GM12878 (cell line): ENCODE results near the gene RIMBP2. TPM values are rescaled to one million over a fixed set of nuclear protein-coding genes. Genes with fewer than 3 reads are reported as not detected.

ENCODE experiments used
- ATAC-seq: fragments of 200-7000 bp; cut with Tn5 transposase; 3 replicates; pipeline ENCODE4 v1.9.1; 2020; ENCODE audit warnings: mild to moderate bottlenecking, moderate library complexity
- BruUV-seq: library from RNA; stranded (reverse); fragments of 400-500 nt; replicated peaks from 2 replicates; lab custom pipeline; 2021; lab: Mats Ljungman, UMichigan
- CTCF ChIA-PET: fragments of 300-600 bp; sonication (Branson Sonifier 250); formaldehyde crosslinking; extraction: SDS; loops from one replicate; lab custom pipeline; 2021; ENCODE audit warnings: inconsistent platforms; lab: Yijun Ruan, JAX
- POLR2A ChIA-PET: fragments of 350-600 bp; formaldehyde crosslinking; extraction: SDS; loops from one replicate; lab custom pipeline; 2021; ENCODE audit warnings: inconsistent platforms; lab: Charles Lee
- RAD21 ChIA-PET: fragments of 300-600 bp; sonication (Branson Sonifier 250); formaldehyde crosslinking; loops from one replicate; lab custom pipeline; 2023; ENCODE audit warnings: antibody characterized with exemption; ENCODE audit not compliant: unreplicated experiment; lab: Charles Lee
- SMC1A ChIA-PET: fragments of 300-600 bp; sonication (Branson Sonifier 250); formaldehyde crosslinking; loops from one replicate; lab custom pipeline; 2023; ENCODE audit not compliant: unreplicated experiment, uncharacterized antibody; lab: Charles Lee
- DNase-seq: peaks from one replicate; pipeline ENCODE4 v3.0.0-alpha.2; 2011; ENCODE audit warnings: low read depth, low spot score
- FAIRE-seq: peaks from 3 replicates; lab custom pipeline; 2011; peaks lifted over from hg19 to GRCh38; lab: Jason Lieb, UNC
- H2AFZ ChIP-seq: 2 replicates; pipeline ENCODE4 v1.6.0; 2011; ENCODE audit warnings: low read depth, low read length, control low read depth; ENCODE audit not compliant: control insufficient read depth
- H3K27ac ChIP-seq: 2 replicates; pipeline ENCODE4 v1.5.1; 2011; ENCODE audit warnings: control low read depth; ENCODE audit not compliant: control insufficient read depth, insufficient read depth
- H3K27me3 ChIP-seq, 2 experiments: replicated peaks in 1 of 2; 2 replicates each; pipeline versions ENCODE4 v1.6.0 to v1.6.1; 2011; ENCODE audit warnings: low read length in 1 of 2; ENCODE audit not compliant: control insufficient read depth in 2 of 2, insufficient read depth in 2 of 2
- H3K36me3 ChIP-seq, 2 experiments: 2 replicates each; pipeline ENCODE4 v1.5.1; 2011; ENCODE audit warnings: low read length in 1 of 2; ENCODE audit not compliant: control insufficient read depth in 2 of 2, insufficient read depth in 2 of 2
- H3K4me1 ChIP-seq: 2 replicates; pipeline ENCODE4 v1.6.1; 2011; ENCODE audit warnings: mild to moderate bottlenecking, low read length, moderate library complexity, mixed read lengths; ENCODE audit not compliant: control insufficient read depth, insufficient read depth
- H3K4me2 ChIP-seq: 2 replicates; pipeline ENCODE4 v1.6.0; 2011; ENCODE audit warnings: control low read depth; ENCODE audit not compliant: control insufficient read depth, insufficient read depth
- H3K4me3 ChIP-seq: fragments of 200-600 bp; sonication (generic); 2 replicates; pipeline ENCODE4 v1.5.1; 2016
- H3K79me2 ChIP-seq: 2 replicates; pipeline ENCODE4 v1.6.0; 2011; ENCODE audit warnings: low read length; ENCODE audit not compliant: control insufficient read depth, insufficient read depth
- H3K9ac ChIP-seq: 2 replicates; pipeline ENCODE4 v1.8.0; 2011; ENCODE audit warnings: low read length, control low read depth, mixed read lengths; ENCODE audit not compliant: control insufficient read depth, insufficient read depth
- H3K9me3 ChIP-seq: replicated peaks from 3 replicates; pipeline ENCODE4 v1.5.1; 2011; ENCODE audit warnings: mild to moderate bottlenecking, low read length; ENCODE audit not compliant: control insufficient read depth, insufficient read depth
- H4K20me1 ChIP-seq: 2 replicates; pipeline ENCODE4 v1.6.0; 2011; ENCODE audit not compliant: control insufficient read depth, insufficient read depth
- CBX5 ChIP-seq: sonication (generic); IDR thresholded peaks from 2 replicates; pipeline ENCODE4 v1.6.1; 2016; ENCODE audit warnings: low read depth, moderate library complexity, mild to moderate bottlenecking, inconsistent platforms
- CHD2 ChIP-seq: IDR thresholded peaks from 2 replicates; pipeline ENCODE4 v1.6.1; 2011; ENCODE audit warnings: low read depth, low read length, improper control_type of control experiment, borderline replicate concordance
- CREM ChIP-seq: IDR thresholded peaks from 2 replicates; pipeline ENCODE4 v1.6.1; 2014; ENCODE audit warnings: antibody characterized with exemption, low read depth
- EGR1 ChIP-seq, 2 experiments: IDR thresholded peaks; 1 replicate in 1 of 2; 2 replicates in 1 of 2; pipeline ENCODE4 v1.6.1; 2011 to 2012; ENCODE audit warnings: low read depth in 2 of 2, low read length in 2 of 2, borderline replicate concordance in 1 of 2, mild to moderate bottlenecking in 1 of 2, moderate library complexity in 1 of 2
- FOS ChIP-seq: IDR thresholded peaks from 3 replicates; pipeline ENCODE4 v1.6.1; 2011; ENCODE audit warnings: borderline replicate concordance; ENCODE audit not compliant: insufficient read length; ENCODE audit errors: extremely low read depth
- REST ChIP-seq: IDR thresholded peaks from 2 replicates; pipeline ENCODE4 v1.6.1; 2012; ENCODE audit warnings: mild to moderate bottlenecking, low read depth, low read length
- RUNX3 ChIP-seq: IDR thresholded peaks from 2 replicates; pipeline ENCODE4 v1.6.1; 2012; ENCODE audit warnings: low read length, inconsistent platforms
- SREBF1 ChIP-seq: IDR thresholded peaks from 2 replicates; pipeline ENCODE4 v1.6.1; 2012; ENCODE audit warnings: mild to moderate bottlenecking, low read length
- SUPT20H ChIP-seq: IDR thresholded peaks from 2 replicates; pipeline ENCODE4 v1.6.1; 2011; ENCODE audit warnings: low read depth, mild to moderate bottlenecking, low read length, moderate library complexity, borderline replicate concordance; ENCODE audit not compliant: control insufficient read depth
- TARDBP ChIP-seq: IDR thresholded peaks from 2 replicates; pipeline ENCODE4 v1.6.1; 2016; ENCODE audit warnings: borderline replicate concordance
- TBL1XR1 ChIP-seq: IDR thresholded peaks from 2 replicates; pipeline ENCODE4 v1.6.1; 2012; ENCODE audit warnings: low read depth, low read length, improper control_type of control experiment
- WRNIP1 ChIP-seq: IDR thresholded peaks from 2 replicates; pipeline ENCODE4 v1.6.1; 2011; ENCODE audit warnings: low read depth, low read length, improper control_type of control experiment, borderline replicate concordance
- ZNF384 ChIP-seq: IDR thresholded peaks from 2 replicates; pipeline ENCODE4 v1.6.1; 2012; ENCODE audit warnings: low read depth, mild to moderate bottlenecking, low read length, improper control_type of control experiment, borderline replicate concordance
- whole genome bisulfite sequencing: methylation state at CpG from one replicate; pipeline ENCODE4 v1.1.6; 2016; ENCODE audit warnings: low lambda C conversion rate; ENCODE audit not compliant: insufficient replicate concordance, insufficient coverage; ENCODE audit errors: missing lambda C conversion rate; 5-methylcytosine and 5-hydroxymethylcytosine counted together
- in situ Hi-C: fragments of 300-500 bp; cut with MboI; formaldehyde crosslinking; loops from 9 replicates; pipeline ENCODE4 v1.14.3; 2018; ENCODE audit warnings: mixed read lengths
- intact Hi-C: fragments of 100-400 bp; cut with micrococcal nuclease; formaldehyde crosslinking; loops from one replicate; pipeline ENCODE4 v1.14.2; 2022; ENCODE audit not compliant: unreplicated experiment
- polyA plus RNA-seq, 11 experiments: library from polyadenylated mRNA; depleted of rRNA in 4 of 11; unstranded in 6 of 11; stranded (reverse) in 5 of 11; fragments of >200 nt; fragmentation: Nextera tagmentation in 4 of 11; fragmentation: Illumina TruSeq in 1 of 11; extraction: Ambion mirVana in 4 of 11; extraction: Trizol in 1 of 11; gene quantifications; 1 replicate in 1 of 11; 2 replicates in 10 of 11; pipeline versions ENCODE4 v1.2.1 to v1.2.3, GENCODE V29; 2011 to 2016; ENCODE audit warnings: inconsistent platforms in 2 of 11, missing spikeins in 2 of 11, low read depth in 1 of 11
- total RNA-seq, 4 experiments: library from RNA; depleted of rRNA in 3 of 4; stranded (reverse); fragments of >200 nt in 3 of 4; fragmentation: Illumina TruSeq in 1 of 4; extraction: Trizol in 1 of 4; gene quantifications; 2 replicates each; pipeline versions ENCODE4 v1.2.1 to v1.2.3, GENCODE V29; 2013 to 2021
- TF ChIP-seq, protein P1 (sequence below): fragments of 450-650 bp; IDR thresholded peaks from 2 replicates; pipeline ENCODE4 v1.6.1; 2017; ENCODE audit warnings: mild to moderate bottlenecking, moderate library complexity
- TF ChIP-seq, protein P2 (sequence below): fragments of 450-650 bp; IDR thresholded peaks from 2 replicates; pipeline ENCODE4 v1.6.1; 2017; ENCODE audit warnings: low read depth, mild to moderate bottlenecking, moderate library complexity

RIMBP2 gene
- total and polyA plus RNA-seq, 10 of the 15 experiments (the other 5 are each of a cell fraction or from before 2014, with no cell fraction given): 0.04 to 2.9 (median 0.07) TPM; not detected in 1

GRCh38 chr12:130650131-130650530, 66.0 kb downstream of the RIMBP2 start:
- ChIA-PET RAD21 (no interaction called here), CTCF (no interaction called here), SMC1A (no interaction called here), POLR2A (no interaction called here)
- H2AFZ ChIP-seq: no peak overlapping the region
- no peak for DNase-seq
- H3K79me2 ChIP-seq: no peaks in the 10 kb centered on the region
- H3K27me3 ChIP-seq: no peaks in the 10 kb centered on the region
- FAIRE-seq: no peak
- H3K4me3 ChIP-seq: no peak overlapping the region
- no peak overlapping the region for H3K27ac ChIP-seq
- no peaks in the 10 kb centered on the region for H3K4me1 ChIP-seq
- no peaks in the 10 kb centered on the region for H4K20me1 ChIP-seq
- ATAC-seq: no peak
- no TSS peak for BruUV-seq
- intact Hi-C loops (no loop called here), in situ Hi-C loops (no loop called here)
- TF ChIP-seq, protein P1, sequence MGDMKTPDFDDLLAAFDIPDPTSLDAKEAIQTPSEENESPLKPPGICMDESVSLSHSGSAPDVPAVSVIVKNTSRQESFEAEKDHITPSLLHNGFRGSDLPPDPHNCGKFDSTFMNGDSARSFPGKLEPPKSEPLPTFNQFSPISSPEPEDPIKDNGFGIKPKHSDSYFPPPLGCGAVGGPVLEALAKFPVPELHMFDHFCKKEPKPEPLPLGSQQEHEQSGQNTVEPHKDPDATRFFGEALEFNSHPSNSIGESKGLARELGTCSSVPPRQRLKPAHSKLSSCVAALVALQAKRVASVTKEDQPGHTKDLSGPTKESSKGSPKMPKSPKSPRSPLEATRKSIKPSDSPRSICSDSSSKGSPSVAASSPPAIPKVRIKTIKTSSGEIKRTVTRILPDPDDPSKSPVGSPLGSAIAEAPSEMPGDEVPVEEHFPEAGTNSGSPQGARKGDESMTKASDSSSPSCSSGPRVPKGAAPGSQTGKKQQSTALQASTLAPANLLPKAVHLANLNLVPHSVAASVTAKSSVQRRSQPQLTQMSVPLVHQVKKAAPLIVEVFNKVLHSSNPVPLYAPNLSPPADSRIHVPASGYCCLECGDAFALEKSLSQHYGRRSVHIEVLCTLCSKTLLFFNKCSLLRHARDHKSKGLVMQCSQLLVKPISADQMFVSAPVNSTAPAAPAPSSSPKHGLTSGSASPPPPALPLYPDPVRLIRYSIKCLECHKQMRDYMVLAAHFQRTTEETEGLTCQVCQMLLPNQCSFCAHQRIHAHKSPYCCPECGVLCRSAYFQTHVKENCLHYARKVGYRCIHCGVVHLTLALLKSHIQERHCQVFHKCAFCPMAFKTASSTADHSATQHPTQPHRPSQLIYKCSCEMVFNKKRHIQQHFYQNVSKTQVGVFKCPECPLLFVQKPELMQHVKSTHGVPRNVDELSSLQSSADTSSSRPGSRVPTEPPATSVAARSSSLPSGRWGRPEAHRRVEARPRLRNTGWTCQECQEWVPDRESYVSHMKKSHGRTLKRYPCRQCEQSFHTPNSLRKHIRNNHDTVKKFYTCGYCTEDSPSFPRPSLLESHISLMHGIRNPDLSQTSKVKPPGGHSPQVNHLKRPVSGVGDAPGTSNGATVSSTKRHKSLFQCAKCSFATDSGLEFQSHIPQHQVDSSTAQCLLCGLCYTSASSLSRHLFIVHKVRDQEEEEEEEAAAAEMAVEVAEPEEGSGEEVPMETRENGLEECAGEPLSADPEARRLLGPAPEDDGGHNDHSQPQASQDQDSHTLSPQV: no peak
- no peak for TF ChIP-seq ZNF384
- no peak for TF ChIP-seq TARDBP
- TF ChIP-seq TBL1XR1: no peak
- TF ChIP-seq SREBF1: no peak
- no peak for TF ChIP-seq CREM
- TF ChIP-seq, protein P2, sequence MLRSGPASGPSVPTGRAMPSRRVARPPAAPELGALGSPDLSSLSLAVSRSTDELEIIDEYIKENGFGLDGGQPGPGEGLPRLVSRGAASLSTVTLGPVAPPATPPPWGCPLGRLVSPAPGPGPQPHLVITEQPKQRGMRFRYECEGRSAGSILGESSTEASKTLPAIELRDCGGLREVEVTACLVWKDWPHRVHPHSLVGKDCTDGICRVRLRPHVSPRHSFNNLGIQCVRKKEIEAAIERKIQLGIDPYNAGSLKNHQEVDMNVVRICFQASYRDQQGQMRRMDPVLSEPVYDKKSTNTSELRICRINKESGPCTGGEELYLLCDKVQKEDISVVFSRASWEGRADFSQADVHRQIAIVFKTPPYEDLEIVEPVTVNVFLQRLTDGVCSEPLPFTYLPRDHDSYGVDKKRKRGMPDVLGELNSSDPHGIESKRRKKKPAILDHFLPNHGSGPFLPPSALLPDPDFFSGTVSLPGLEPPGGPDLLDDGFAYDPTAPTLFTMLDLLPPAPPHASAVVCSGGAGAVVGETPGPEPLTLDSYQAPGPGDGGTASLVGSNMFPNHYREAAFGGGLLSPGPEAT: no peak
- TF ChIP-seq FOS: no peak
- TF ChIP-seq WRNIP1: no peak
- TF ChIP-seq EGR1 (IDR thresholded peaks at IDR 0.05; ENCODE audit: borderline replicate concordance in 1 of 2, low read depth in 2 of 2, low read length in 2 of 2): no peak
- no peak for TF ChIP-seq CBX5
- TF ChIP-seq CHD2: no peak
- no peak for TF ChIP-seq SUPT20H
- TF ChIP-seq RUNX3: no peak
- TF ChIP-seq REST: no peak
- H3K36me3 ChIP-seq: no peaks in the 10 kb centered on the region
- H3K9ac ChIP-seq: no peak overlapping the region
- peaks cover 3% of the 10 kb centered on the region; the same call in 1 of the 3 replicates for H3K9me3 ChIP-seq
- H3K4me2 ChIP-seq: no peak overlapping the region
- WGBS: 20% methylated on average over 9 of the region's 9 CpGs
